HG02870 (cell line): Measurements from ENCODE around the gene CFAP61.
A peak's percentile ranks its signal among the peaks of the same experiment; 100 is the strongest.

Source experiments
- ATAC-seq: cut with Tn5 transposase; IDR thresholded peaks from one replicate; pipeline ENCODE4 v1.9.1; 2021; ENCODE audit warnings: mild to moderate bottlenecking, moderate library complexity; ENCODE audit not compliant: unreplicated experiment

Gene CFAP61

DNA sequence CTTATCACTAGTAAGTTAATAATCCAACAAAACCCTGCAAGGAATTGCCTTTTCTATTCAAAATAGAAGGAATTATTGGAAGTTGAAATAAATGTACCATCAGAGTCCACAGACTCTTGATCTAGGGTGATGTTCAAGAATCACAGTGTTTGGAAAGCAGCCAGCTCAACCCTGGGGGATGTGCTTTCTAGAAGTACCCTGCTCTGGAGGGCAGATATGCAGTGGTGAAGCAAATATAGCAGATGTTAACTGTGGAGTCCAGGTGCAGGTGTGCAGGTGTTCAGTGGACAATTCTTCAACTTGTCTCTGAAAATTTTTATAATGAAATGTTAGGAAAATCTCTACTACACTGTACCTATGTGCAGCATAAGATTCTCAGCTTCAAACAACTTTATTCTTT is 306.5 kb downstream of the CFAP61 start:
- no peak for ATAC-seq

DNA sequence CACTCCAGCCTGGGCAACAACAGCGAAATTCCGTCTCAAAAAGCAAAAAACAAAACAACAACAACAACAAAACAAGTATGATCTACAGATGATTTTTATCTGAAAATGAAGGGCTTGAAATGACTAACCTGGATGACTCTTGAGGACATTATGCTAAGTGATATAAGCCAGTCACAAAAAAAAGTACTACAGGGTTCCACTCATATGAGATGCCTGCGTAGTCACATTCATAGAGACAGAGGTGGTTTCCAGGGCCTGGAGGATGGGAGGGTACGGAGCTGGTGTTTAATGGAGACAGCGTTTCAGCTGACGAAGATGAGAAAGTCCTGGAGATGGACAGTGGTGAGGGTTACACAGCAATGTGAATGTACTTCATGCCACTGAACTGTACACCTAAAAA is 307.3 kb downstream of the CFAP61 start:
- no peak for ATAC-seq

GRCh38 chr20:20360464-20360863 is 308.1 kb downstream of the CFAP61 start:
- peak; percentile 72 for ATAC-seq

GRCh38 chr20:20362774-20363433 is 310.6 kb downstream of the CFAP61 start:
- ATAC-seq = no peak

DNA sequence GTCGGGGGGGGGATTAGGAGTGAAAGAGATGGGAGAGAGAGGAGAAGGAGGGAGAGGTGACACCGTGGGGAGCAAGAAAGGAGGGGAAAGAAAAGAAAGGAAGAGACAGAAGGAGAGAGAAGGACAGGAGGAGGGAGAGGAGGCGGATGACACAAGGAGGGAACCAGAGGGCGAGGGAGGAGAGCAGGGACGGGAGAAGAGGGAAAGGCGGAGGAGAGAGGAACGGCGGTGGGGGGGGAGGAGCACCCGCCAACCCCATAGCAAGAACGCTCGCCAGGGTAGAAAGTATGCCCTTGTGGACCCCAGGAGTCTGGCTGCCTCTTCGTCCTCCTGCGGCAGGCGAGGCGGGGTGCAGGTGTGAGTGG is 311.1 kb downstream of the CFAP61 start:
- no peak for ATAC-seq

DNA sequence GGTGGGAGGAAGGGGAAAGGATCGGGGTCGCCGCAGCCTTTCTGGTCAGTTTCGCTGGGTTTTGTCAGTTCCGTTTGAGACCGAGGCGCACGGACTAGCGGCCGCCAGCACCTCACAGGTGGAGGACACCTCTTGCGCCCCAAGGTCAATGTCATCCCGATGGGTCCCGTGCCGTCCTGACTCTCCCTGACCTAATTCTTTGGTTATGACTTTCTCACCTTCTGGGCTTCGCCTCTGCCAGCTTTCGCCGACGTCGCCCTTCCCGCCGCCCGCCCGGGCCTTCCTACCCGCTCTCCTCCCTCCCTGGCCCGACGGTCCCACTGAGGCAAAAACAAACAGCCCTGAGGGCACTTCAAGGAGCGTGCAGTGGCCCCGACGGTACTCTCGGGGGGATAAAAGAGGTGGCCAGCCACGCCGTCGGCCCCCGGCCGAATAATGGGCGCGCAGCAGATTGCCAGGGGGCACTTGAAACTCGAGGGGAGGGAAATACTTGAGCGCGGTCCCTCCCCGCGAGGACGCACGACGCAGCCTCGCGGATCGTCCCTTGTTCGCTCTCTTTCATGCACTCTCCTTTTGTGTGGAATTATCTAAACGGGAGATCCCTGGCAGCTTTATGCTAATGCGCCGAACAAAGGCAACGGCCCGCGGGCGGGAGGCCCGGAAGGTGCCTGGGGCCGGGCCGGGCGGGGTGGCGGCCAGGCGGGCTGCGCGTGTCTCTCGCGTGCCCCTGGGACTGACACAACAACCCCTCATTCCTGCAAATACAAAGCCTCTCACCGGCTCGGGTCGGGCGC is 311.7 kb downstream of the CFAP61 start:
- no peak for ATAC-seq

DNA sequence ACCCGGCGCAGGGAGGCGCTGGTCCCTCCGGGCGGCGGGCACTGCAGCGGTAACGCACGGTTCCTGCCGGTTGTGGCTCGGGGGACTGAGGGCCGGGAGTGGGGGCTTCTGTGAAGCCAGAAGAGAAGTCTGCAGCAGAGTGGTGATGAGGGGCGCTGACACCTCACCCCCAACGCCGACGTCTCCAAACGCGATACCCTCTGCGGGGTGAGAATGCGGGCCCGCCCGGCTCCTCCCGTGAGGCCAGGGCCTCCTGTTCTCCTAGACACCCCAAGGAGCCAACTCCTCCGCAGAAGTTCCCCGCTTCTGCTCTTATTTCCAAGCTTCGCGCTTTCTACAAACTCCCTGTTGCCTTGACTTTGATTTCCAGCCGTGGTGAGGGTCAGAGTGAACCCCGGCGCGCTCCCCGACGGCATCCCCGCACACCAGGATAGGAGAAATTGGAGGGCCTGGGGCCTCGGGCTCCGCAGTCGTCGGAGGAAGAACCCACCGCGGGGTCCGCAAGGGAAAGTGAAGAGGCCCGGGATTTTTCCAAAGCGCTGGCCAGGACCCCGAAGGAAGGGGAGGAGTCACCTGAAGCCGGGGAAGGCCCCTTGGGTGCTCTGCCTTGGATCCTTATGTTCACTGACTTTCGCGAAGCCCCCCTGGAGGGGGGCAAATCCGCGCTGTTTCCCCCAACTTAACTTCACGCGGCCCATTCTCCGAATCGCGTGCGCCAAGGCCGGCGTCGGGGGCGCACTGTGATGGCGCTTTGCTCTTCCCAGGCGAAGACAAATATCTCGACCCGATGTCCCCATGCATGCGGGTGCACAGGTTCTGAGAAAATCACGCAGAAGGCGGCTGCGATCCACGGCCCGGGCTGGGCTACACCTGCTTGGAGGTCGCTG is 312.5 kb downstream of the CFAP61 start:
- ATAC-seq = no peak

DNA sequence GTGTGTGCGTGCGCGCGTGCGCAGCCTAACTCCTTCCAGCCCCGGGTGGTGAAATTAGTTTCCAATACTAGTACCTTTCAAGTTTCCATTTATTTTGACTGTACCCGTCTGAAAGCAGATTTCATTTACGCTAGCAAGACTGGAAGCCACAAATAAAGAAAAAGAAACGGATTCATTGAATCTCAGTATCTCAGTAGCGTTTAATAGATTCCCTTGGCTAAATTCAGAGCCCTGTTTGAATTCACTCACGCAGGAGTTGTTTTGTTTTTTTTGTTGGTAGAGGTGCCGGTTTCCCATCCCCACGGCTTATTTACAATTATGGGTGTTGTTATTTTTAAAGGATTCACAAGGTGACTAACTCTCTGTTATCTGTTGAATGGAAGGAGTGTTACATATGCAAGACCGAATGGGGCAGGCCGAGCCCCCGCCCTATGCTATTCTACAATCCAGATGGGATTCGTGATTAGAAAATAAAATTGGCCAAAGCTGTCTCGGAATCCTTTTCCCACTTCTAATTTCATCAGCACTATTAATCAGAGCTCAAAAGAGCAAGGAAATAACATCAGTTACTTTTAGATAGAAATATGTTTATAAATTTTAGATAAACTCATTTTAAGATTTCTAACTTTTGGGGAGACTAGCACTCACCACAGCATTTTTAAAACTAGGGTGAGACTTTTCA is 313.3 kb downstream of the CFAP61 start:
- ATAC-seq = no peak

DNA sequence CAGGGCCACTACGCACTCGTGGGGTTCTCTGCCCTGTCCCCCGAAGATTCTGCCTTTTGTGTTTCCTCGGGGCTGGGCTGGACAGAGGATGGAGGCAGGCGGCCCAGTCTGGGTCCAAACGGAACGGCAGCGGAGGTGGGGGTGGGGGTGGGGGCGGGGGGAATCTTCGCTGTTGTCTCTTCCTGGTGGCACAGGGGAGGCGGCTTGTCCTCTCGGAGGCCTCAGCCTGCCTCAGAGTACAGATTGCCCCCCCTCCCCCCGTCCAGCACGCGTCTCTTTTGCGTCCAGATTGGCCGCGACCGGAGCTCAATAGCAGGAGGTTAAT is 314.2 kb downstream of the CFAP61 start:
- ATAC-seq = no peak

GRCh38 chr20:20366876-20367574 is 314.7 kb downstream of the CFAP61 start:
- no peak for ATAC-seq

GRCh38 chr20:20367575-20368417 is 315.5 kb downstream of the CFAP61 start, which contains the start of gene INSM1:
Gene INSM1 (plus strand): TSS chr20:20368104. CDS start chr20:20368268, 164 bp downstream.
- no peak for ATAC-seq

- no peak for ATAC-seq
These were observed 316.3 kb downstream of the CFAP61 start for GRCh38 chr20:20368418-20369249.

- ATAC-seq = no peak
These were observed 317.1 kb downstream of the CFAP61 start for GRCh38 chr20:20369250-20370093.

DNA sequence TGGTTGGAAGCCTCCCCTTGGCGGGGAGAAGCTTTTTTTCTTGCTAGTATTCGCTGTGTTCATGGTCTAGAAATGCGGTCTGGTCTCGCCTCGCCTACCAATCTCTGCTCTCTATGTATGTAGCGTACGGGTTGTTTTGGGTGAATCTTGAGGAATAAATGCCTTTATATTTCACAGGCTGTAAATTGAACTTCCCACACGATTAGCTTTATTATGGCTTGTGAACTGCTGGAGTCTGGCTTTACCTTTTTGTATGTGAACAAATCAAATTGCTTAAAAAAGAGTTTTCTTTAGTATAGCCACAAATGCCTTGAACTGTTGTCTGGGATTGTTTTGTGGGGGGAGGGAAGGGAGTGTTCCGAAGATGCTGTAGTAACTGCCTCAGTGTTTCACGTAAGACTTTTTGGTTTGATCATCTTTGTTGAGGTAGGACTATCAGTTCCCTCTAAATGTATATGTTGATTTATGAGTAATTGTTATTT is 317.8 kb downstream of the CFAP61 start:
- ATAC-seq = no peak

DNA sequence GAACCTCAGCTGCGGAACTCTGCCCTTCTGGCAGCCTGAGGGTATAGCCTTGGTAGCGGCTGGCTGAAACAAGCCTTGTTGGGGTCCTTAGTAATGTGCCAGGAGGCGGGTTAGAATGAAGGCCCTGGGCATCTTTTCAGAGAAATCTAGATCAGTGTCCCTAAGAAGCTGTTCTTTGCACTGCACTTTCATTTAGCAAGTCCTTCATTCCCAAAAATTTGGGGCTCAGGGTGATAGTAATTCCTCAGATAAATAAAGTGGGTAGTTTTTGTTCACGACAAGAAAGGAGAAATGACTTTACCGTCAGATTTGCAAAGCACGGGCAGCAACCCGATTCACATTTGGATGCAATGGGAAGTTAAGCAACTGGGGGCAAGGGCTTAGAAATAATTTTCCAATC is 318.8 kb downstream of the CFAP61 start:
- ATAC-seq = no peak

GRCh38 chr20:20371681-20372080 is 319.3 kb downstream of the CFAP61 start:
- no peak for ATAC-seq

- ATAC-seq = no peak
These were observed 320.8 kb downstream of the CFAP61 start for GRCh38 chr20:20373091-20373571.
